HL-60 (cell line): ENCODE data around the gene CACNA1C.

Experiments used
- GABPA ChIP-seq: IDR thresholded peaks from 2 replicates; pipeline ENCODE4 v1.6.1; 2012; ENCODE audit warnings: low read depth
- TF ChIP-seq, protein P1 (sequence below): IDR thresholded peaks from one replicate; pipeline ENCODE4 v1.5.1; 2011; ENCODE audit warnings: low read length, control low read depth, inconsistent platforms; ENCODE audit not compliant: insufficient read depth
- TF ChIP-seq, protein P2 (sequence below): IDR thresholded peaks from 2 replicates; pipeline ENCODE4 v1.6.1; 2012; ENCODE audit warnings: low read depth; ENCODE audit not compliant: insufficient replicate concordance

DNA sequence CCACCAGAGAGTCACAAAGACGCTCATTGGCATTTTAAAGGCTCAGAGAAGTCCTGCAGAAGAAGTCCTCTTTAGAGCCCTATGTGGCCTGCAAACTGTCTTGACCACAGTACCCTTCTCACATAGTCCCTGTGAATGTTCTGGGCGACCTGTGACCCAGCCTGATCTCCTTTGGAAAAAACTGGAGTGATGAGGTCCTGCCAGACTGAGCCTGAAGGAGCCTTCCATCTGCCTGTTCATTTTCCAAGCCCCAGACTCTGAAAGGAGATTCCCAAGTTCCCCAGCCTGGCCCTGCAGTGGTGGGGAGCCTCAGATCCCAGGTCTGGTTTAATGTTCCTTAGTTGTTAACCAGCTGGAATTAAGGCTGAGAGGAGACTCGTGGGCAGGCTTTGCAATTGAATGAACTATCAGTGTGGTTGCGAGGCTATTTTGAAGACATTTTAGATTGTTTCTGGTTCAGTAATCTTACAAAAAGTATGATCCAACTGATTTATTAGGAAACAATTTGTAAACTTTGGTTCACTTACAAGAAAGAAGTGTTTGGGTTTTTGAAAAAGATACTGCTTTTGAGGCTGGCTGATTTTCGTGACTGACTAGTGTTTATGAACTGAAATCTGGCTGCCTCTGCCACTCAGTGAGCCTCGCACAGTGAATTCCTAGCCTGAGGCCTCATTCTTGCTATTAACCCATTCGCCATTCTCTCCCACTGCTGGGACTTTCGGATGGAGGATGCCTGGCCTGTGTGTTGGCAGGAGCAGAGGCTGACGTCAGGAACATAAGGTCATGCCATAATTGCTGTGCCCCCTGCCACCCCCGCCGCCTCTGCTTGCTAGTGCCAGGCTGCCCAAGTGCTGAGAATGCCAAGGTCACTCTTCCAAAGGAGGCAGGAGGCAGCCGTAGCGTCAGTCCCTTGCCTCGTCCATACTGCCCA is 249.0 kb downstream of the CACNA1C start:
- no peak for TF ChIP-seq GABPA
- TF ChIP-seq, protein P1, sequence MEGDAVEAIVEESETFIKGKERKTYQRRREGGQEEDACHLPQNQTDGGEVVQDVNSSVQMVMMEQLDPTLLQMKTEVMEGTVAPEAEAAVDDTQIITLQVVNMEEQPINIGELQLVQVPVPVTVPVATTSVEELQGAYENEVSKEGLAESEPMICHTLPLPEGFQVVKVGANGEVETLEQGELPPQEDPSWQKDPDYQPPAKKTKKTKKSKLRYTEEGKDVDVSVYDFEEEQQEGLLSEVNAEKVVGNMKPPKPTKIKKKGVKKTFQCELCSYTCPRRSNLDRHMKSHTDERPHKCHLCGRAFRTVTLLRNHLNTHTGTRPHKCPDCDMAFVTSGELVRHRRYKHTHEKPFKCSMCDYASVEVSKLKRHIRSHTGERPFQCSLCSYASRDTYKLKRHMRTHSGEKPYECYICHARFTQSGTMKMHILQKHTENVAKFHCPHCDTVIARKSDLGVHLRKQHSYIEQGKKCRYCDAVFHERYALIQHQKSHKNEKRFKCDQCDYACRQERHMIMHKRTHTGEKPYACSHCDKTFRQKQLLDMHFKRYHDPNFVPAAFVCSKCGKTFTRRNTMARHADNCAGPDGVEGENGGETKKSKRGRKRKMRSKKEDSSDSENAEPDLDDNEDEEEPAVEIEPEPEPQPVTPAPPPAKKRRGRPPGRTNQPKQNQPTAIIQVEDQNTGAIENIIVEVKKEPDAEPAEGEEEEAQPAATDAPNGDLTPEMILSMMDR = no peak
- TF ChIP-seq, protein P2, sequence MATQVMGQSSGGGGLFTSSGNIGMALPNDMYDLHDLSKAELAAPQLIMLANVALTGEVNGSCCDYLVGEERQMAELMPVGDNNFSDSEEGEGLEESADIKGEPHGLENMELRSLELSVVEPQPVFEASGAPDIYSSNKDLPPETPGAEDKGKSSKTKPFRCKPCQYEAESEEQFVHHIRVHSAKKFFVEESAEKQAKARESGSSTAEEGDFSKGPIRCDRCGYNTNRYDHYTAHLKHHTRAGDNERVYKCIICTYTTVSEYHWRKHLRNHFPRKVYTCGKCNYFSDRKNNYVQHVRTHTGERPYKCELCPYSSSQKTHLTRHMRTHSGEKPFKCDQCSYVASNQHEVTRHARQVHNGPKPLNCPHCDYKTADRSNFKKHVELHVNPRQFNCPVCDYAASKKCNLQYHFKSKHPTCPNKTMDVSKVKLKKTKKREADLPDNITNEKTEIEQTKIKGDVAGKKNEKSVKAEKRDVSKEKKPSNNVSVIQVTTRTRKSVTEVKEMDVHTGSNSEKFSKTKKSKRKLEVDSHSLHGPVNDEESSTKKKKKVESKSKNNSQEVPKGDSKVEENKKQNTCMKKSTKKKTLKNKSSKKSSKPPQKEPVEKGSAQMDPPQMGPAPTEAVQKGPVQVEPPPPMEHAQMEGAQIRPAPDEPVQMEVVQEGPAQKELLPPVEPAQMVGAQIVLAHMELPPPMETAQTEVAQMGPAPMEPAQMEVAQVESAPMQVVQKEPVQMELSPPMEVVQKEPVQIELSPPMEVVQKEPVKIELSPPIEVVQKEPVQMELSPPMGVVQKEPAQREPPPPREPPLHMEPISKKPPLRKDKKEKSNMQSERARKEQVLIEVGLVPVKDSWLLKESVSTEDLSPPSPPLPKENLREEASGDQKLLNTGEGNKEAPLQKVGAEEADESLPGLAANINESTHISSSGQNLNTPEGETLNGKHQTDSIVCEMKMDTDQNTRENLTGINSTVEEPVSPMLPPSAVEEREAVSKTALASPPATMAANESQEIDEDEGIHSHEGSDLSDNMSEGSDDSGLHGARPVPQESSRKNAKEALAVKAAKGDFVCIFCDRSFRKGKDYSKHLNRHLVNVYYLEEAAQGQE = no peak
